K562 (cell line): ENCODE data around the gene MOB1B. TPM values are rescaled to one million over a fixed set of nuclear protein-coding genes. Genes with fewer than 3 reads are reported as not detected.

Experiments used
- CTBP1 ChIP-seq: fragments of 450-650 bp; IDR thresholded peaks from 2 replicates; pipeline ENCODE4 v1.6.1; 2016; ENCODE audit warnings: borderline replicate concordance
- CTCF ChIP-seq, 3 experiments: IDR thresholded peaks in 2 of 3; conservative IDR thresholded peaks in 1 of 3; 2 replicates each; pipeline ENCODE4 v1.5.1; 2011 to 2012; ENCODE audit warnings: low read length in 3 of 3, mild to moderate bottlenecking in 3 of 3, control low read depth in 2 of 3, improper control_type of control experiment in 1 of 3, inconsistent platforms in 1 of 3, low read depth in 1 of 3, mixed read lengths in 1 of 3, moderate library complexity in 1 of 3; ENCODE audit not compliant: insufficient read depth in 2 of 3
- E4F1 ChIP-seq: fragments of 250-450 bp; sonication (Bioruptor Pico); IDR thresholded peaks from 2 replicates; pipeline ENCODE4 v1.5.0; 2021; ENCODE audit warnings: mild to moderate bottlenecking, borderline replicate concordance
- EZH2 ChIP-seq: IDR thresholded peaks from 2 replicates; pipeline ENCODE4 v1.6.1; 2012; ENCODE audit warnings: low read depth, mild to moderate bottlenecking, inconsistent platforms, low read length, borderline replicate concordance
- GABPA ChIP-seq: fragments of 200-800 bp; sonication (Bioruptor generic); conservative IDR thresholded peaks from 2 replicates; pipeline ENCODE4 v1.6.1; 2016; ENCODE audit warnings: low read depth, missing genetic modification characterization, missing compliant biosample characterization
- HLTF ChIP-seq: fragments of 450-650 bp; IDR thresholded peaks from 2 replicates; pipeline ENCODE4 v1.6.1; 2016
- MCM5 ChIP-seq: fragments of 450-650 bp; IDR thresholded peaks from 2 replicates; pipeline ENCODE4 v1.6.1; 2016; ENCODE audit warnings: low read depth
- MLLT1 ChIP-seq, 2 experiments: fragments of 450-650 bp; IDR thresholded peaks; 2 replicates each; pipeline ENCODE4 v1.6.1; 2016
- NCOA6 ChIP-seq: fragments of 450-650 bp; IDR thresholded peaks from 2 replicates; pipeline ENCODE4 v1.6.1; 2017; ENCODE audit warnings: mild to moderate bottlenecking
- PRDM10 ChIP-seq: fragments of 450-650 bp; IDR thresholded peaks from 2 replicates; pipeline ENCODE4 v1.6.1; 2018; ENCODE audit not compliant: partially characterized antibody
- RCOR1 ChIP-seq, 2 experiments: IDR thresholded peaks; 2 replicates each; pipeline ENCODE4 v1.6.1; 2012; ENCODE audit warnings: low read depth in 2 of 2, low read length in 2 of 2, borderline replicate concordance in 1 of 2, improper control_type of control experiment in 1 of 2
- SRSF1 ChIP-seq: fragments of 200-400 bp; formaldehyde crosslinking; IDR thresholded peaks from 2 replicates; pipeline ENCODE4 v1.6.1; 2017; ENCODE audit warnings: mild to moderate bottlenecking, low read depth, low read length, moderate library complexity
- TAF9B ChIP-seq: fragments of 450-650 bp; IDR thresholded peaks from 2 replicates; pipeline ENCODE4 v1.6.1; 2018; ENCODE audit warnings: mild to moderate bottlenecking; ENCODE audit not compliant: partially characterized antibody
- ZBED1 ChIP-seq: IDR thresholded peaks from 2 replicates; pipeline ENCODE4 v1.6.1; 2014
- ZBTB43 ChIP-seq: sonication (generic); formaldehyde crosslinking; IDR thresholded peaks from 2 replicates; pipeline ENCODE4 v1.8.0; 2023; ENCODE audit warnings: mild to moderate bottlenecking, missing genetic modification reagents
- ZNF12 ChIP-seq: sonication (generic); formaldehyde crosslinking; IDR thresholded peaks from 2 replicates; pipeline ENCODE4 v1.4.0; 2020; ENCODE audit warnings: mild to moderate bottlenecking, missing genetic modification reagents
- ZNF583 ChIP-seq: fragments of 250-450 bp; sonication (Bioruptor Pico); IDR thresholded peaks from 2 replicates; pipeline ENCODE4 v1.4.0; 2020
- ZNF780A ChIP-seq: fragments of 250-450 bp; sonication (Bioruptor Pico); IDR thresholded peaks from 2 replicates; pipeline ENCODE4 v1.5.0; 2021; ENCODE audit warnings: mild to moderate bottlenecking
- polyA plus RNA-seq, 8 experiments: library from polyadenylated mRNA; depleted of rRNA in 4 of 8; stranded (reverse) in 5 of 8; unstranded in 3 of 8; fragments of >200 nt; fragmentation: Nextera tagmentation in 2 of 8; fragmentation: Illumina TruSeq in 1 of 8; extraction: Ambion mirVana in 2 of 8; extraction: Trizol in 1 of 8; gene quantifications; 2 replicates each; pipeline versions ENCODE4 v1.2.1 to v1.2.3, GENCODE V29; 2011 to 2014; ENCODE audit warnings: inconsistent platforms in 1 of 8, missing spikeins in 1 of 8
- total RNA-seq, 7 experiments: library from RNA; depleted of rRNA in 6 of 7; stranded (reverse); fragments of >200 nt in 6 of 7; fragmentation: Illumina TruSeq in 2 of 7; extraction: Trizol in 2 of 7; gene quantifications; 2 replicates each; pipeline versions ENCODE4 v1.2.1 to v1.2.3, GENCODE V29; 2011 to 2021; ENCODE audit warnings: low replicate concordance in 1 of 7

Gene MOB1B
- total and polyA plus RNA-seq, 9 of the 15 experiments (the other 6 are each of a cell fraction or from before 2014, with no cell fraction given) = 8.4 to 37.8 (median 19.0) TPM

- TF ChIP-seq E4F1 (CRISPR knock-in tag) (no peak), HLTF (no peak), MCM5 (no peak), CTCF (IDR thresholded peaks at IDR 0.05 in 2 of 3, conservative IDR thresholded peaks at IDR 0.05 in 1 of 3; ENCODE audit: insufficient read depth in 2 of 3, low read depth in 1 of 3, low read length in 3 of 3) (peak; percentile 41 to 54 (median 50); a peak in 4 of 6 replicates), EZH2 (no peak), TAF9B (peak; percentile 18), ZNF12 (no peak), ZBED1 (peak; percentile 74; the same call in 1 of the 2 replicates), RCOR1 (IDR thresholded peaks at IDR 0.05; ENCODE audit: borderline replicate concordance in 1 of 2, low read depth in 2 of 2, low read length in 2 of 2) (no peak), PRDM10 (peak; percentile 70), MLLT1 (IDR thresholded peaks at IDR 0.05) (peak; percentile 25 to 63; a peak in 2 of 4 replicates), SRSF1 (no peak), NCOA6 (no peak), CTBP1 (no peak), ZNF583 (no peak), ZBTB43 (CRISPR knock-in tag) (no peak), ZNF780A (no peak), GABPA (tag) (peak; percentile 74)
Measured at GRCh38 chr4:70901984-70902576, at the start of gene MOB1B (continued).
